PC-9 (cell line): ENCODE data around the gene RNF17.

Source experiments
- CTCF ChIP-seq: fragments of 200-600 bp; sonication (generic); conservative IDR thresholded peaks from 2 replicates; pipeline ENCODE4 v1.6.1; 2017; ENCODE audit warnings: mixed run types, antibody characterized with exemption, mild to moderate bottlenecking, moderate library complexity
- EZH2 ChIP-seq: fragments of 200-600 bp; sonication (generic); IDR thresholded peaks from 2 replicates; pipeline ENCODE4 v1.8.0; 2017; ENCODE audit warnings: antibody characterized with exemption, low read depth

GRCh38 chr13:24746618-24747247, 17.2 kb upstream of the RNF17 start:
- no peak for TF ChIP-seq CTCF
- TF ChIP-seq EZH2: no peak
